K562 (cell line): ENCODE measurements around the gene MFSD6. TPM values are rescaled to one million over a fixed set of nuclear protein-coding genes. Genes with fewer than 3 reads are reported as not detected.
"Not testable (repeated sequence)": the region's sequence is repeated elsewhere in the genome, so short reads cannot be mapped to it uniquely, and the experiment has no call there.

Source experiments
- ATAC-seq: fragments of 200-7000 bp; cut with Tn5 transposase; 3 replicates; pipeline ENCODE4 v1.9.1; 2020; ENCODE audit warnings: moderate library complexity
- BruUV-seq: library from RNA; stranded (reverse); fragments of 400-500 nt; replicated peaks from 2 replicates; lab custom pipeline; 2021; lab: Mats Ljungman, UMichigan
- CTCF ChIA-PET: fragments of 300-600 bp; formaldehyde crosslinking; extraction: SDS; loops from one replicate; lab custom pipeline; 2021; ENCODE audit warnings: low intra/inter-chr PET ratio; lab: Yijun Ruan, JAX
- POLR2A ChIA-PET: fragments of 300-600, 350-650 bp; sonication (Branson Sonifier 250); formaldehyde crosslinking; extraction: SDS; loops from one replicate; lab custom pipeline; 2021; ENCODE audit warnings: antibody characterized with exemption, inconsistent platforms; lab: Yijun Ruan, JAX
- DNase-seq, 4 experiments: peaks; one replicate each; pipeline versions ENCODE4 v3.0.0 to v3.0.0-alpha.2; 2011 to 2018; ENCODE audit warnings: low spot score in 3 of 4, mixed read lengths in 3 of 4; ENCODE audit errors: extremely low read depth in 1 of 4
- FAIRE-seq: peaks from 2 replicates; lab custom pipeline; 2011; peaks lifted over from hg19 to GRCh38; lab: Jason Lieb, UNC
- H2AFZ ChIP-seq: 2 replicates; pipeline ENCODE4 v1.6.0; 2011; ENCODE audit warnings: low read depth, low read length, control low read depth, inconsistent platforms
- H3K27ac ChIP-seq: fragments of 200-600 bp; 3 replicates; pipeline ENCODE4 v1.8.0; 2011; ENCODE audit warnings: low read depth, mild to moderate bottlenecking, control low read depth, inconsistent platforms, low read length, moderate library complexity, mixed read lengths; ENCODE audit errors: extremely low read depth
- H3K27me3 ChIP-seq, 2 experiments: fragments of 300-600 bp in 1 of 2; 2 replicates in 1 of 2; 3 replicates in 1 of 2; pipeline versions ENCODE4 v1.6.0 to v1.8.0; 2011; ENCODE audit warnings: inconsistent platforms in 2 of 2, low read length in 2 of 2, mild to moderate bottlenecking in 1 of 2, mixed read lengths in 1 of 2, moderate library complexity in 1 of 2; ENCODE audit not compliant: control insufficient read depth in 2 of 2, insufficient read depth in 2 of 2
- H3K36me3 ChIP-seq: fragments of 300-600 bp; 3 replicates; pipeline ENCODE4 v1.8.0; 2011; ENCODE audit warnings: mild to moderate bottlenecking, low read length, inconsistent platforms; ENCODE audit not compliant: control insufficient read depth, insufficient read depth
- H3K4me1 ChIP-seq, 2 experiments: fragments of 200-600 bp in 1 of 2; replicated peaks in 1 of 2; 2 replicates in 1 of 2; 3 replicates in 1 of 2; pipeline versions ENCODE4 v1.5.1 to v1.8.0; 2011; ENCODE audit warnings: inconsistent platforms in 2 of 2, low read length in 2 of 2, mild to moderate bottlenecking in 1 of 2, mixed read lengths in 1 of 2, moderate library complexity in 1 of 2; ENCODE audit not compliant: control insufficient read depth in 2 of 2, insufficient read depth in 2 of 2
- H3K4me2 ChIP-seq: 2 replicates; pipeline ENCODE4 v1.6.1; 2011; ENCODE audit warnings: low read length, control low read depth, inconsistent platforms, mixed read lengths; ENCODE audit not compliant: insufficient read depth
- H3K4me3 ChIP-seq: fragments of 200-600 bp; sonication (generic), shearing (Covaris generic); 2 replicates; pipeline ENCODE4 v1.5.1; 2016; ENCODE audit warnings: control low read depth, inconsistent platforms
- H3K79me2 ChIP-seq: fragments of 200-600 bp; 3 replicates; pipeline ENCODE4 v1.8.0; 2011; ENCODE audit warnings: low read length, inconsistent platforms; ENCODE audit not compliant: control insufficient read depth, insufficient read depth
- H3K9ac ChIP-seq, 2 experiments: 2 replicates each; pipeline versions ENCODE4 v1.6.0 to v1.6.1; 2011; ENCODE audit warnings: low read depth in 2 of 2, low read length in 2 of 2, control low read depth in 1 of 2, inconsistent platforms in 1 of 2, mild to moderate bottlenecking in 1 of 2, mixed read lengths in 1 of 2; ENCODE audit not compliant: insufficient read depth in 1 of 2
- H3K9me1 ChIP-seq: one replicate; pipeline ENCODE4 v1.6.0; 2011; ENCODE audit warnings: inconsistent platforms, mild to moderate bottlenecking, low read length, moderate library complexity; ENCODE audit not compliant: control insufficient read depth, insufficient read depth
- H3K9me3 ChIP-seq: replicated peaks from 2 replicates; pipeline ENCODE4 v1.5.1; 2011; ENCODE audit warnings: low read depth, low read length, inconsistent platforms; ENCODE audit not compliant: control insufficient read depth, insufficient read depth
- H4K20me1 ChIP-seq: replicated peaks from 2 replicates; pipeline ENCODE4 v1.6.1; 2011; ENCODE audit warnings: low read length, inconsistent platforms, mixed read lengths; ENCODE audit not compliant: control insufficient read depth, insufficient read depth
- C11orf30 ChIP-seq: fragments of 450-650 bp; IDR thresholded peaks from 2 replicates; pipeline ENCODE4 v1.6.1; 2016; ENCODE audit warnings: low read depth, mild to moderate bottlenecking
- EP400 ChIP-seq: fragments of 450-650 bp; IDR thresholded peaks from 2 replicates; pipeline ENCODE4 v1.6.1; 2017; ENCODE audit warnings: antibody characterized with exemption, mild to moderate bottlenecking, moderate library complexity
- GABPB2 ChIP-seq: fragments of 250-450 bp; sonication (Bioruptor Pico); conservative IDR thresholded peaks from 2 replicates; pipeline ENCODE4 v1.5.1; 2021; ENCODE audit warnings: mild to moderate bottlenecking
- MAFF ChIP-seq: IDR thresholded peaks from 2 replicates; pipeline ENCODE4 v1.6.1; 2012; ENCODE audit warnings: low read length, improper control_type of control experiment
- MAFG ChIP-seq: fragments of 450-650 bp; conservative IDR thresholded peaks from 2 replicates; pipeline ENCODE4 v1.6.1; 2016; ENCODE audit warnings: missing genetic modification characterization, missing compliant biosample characterization
- MAFK ChIP-seq: IDR thresholded peaks from 2 replicates; pipeline ENCODE4 v1.6.1; 2011; ENCODE audit warnings: low read length, improper control_type of control experiment
- RBM39 ChIP-seq: fragments of 200-400 bp; formaldehyde crosslinking; optimal IDR thresholded peaks from 2 replicates; pipeline ENCODE3; 2018; ENCODE audit warnings: low read depth, low read length
- THRB ChIP-seq: fragments of 450-650 bp; formaldehyde crosslinking; conservative IDR thresholded peaks from 2 replicates; pipeline ENCODE4 v1.4.0; 2022; ENCODE audit warnings: mild to moderate bottlenecking, missing genetic modification characterization
- ZNF134 ChIP-seq: fragments of 250-450 bp; sonication (Bioruptor Pico); conservative IDR thresholded peaks from 2 replicates; pipeline ENCODE4 v1.4.0; 2020
- ZNF232 ChIP-seq: sonication (generic); formaldehyde crosslinking; IDR thresholded peaks from 2 replicates; pipeline ENCODE4 v1.8.0; 2022; ENCODE audit warnings: mild to moderate bottlenecking, missing genetic modification reagents
- ZNF316 ChIP-seq: fragments of 450-650 bp; IDR thresholded peaks from 2 replicates; pipeline ENCODE4 v1.6.1; 2016
- WGBS: fragments of 100-300 bp; shearing (Covaris generic); methylation state at CpG from one replicate; pipeline ENCODE4 v1.1.6; 2016; ENCODE audit warnings: low coverage, mixed read lengths; ENCODE audit not compliant: insufficient coverage; ENCODE audit errors: missing lambda C conversion rate; 5-methylcytosine and 5-hydroxymethylcytosine counted together
- in situ Hi-C: fragments of 300-500 bp; cut with MboI; formaldehyde crosslinking; loops from 4 replicates; pipeline ENCODE4 v1.15.0; 2018; ENCODE audit warnings: inconsistent platforms, mixed read lengths
- intact Hi-C: fragments of 100-400 bp; cut with micrococcal nuclease; formaldehyde crosslinking; loops from 2 replicates; pipeline ENCODE4 v1.14.2; 2022
- polyA plus RNA-seq, 8 experiments: library from polyadenylated mRNA; depleted of rRNA in 4 of 8; stranded (reverse) in 5 of 8; unstranded in 3 of 8; fragments of >200 nt; fragmentation: Nextera tagmentation in 2 of 8; fragmentation: Illumina TruSeq in 1 of 8; extraction: Ambion mirVana in 2 of 8; extraction: Trizol in 1 of 8; gene quantifications; 2 replicates each; pipeline versions ENCODE4 v1.2.1 to v1.2.3, GENCODE V29; 2011 to 2014; ENCODE audit warnings: inconsistent platforms in 1 of 8, missing spikeins in 1 of 8
- total RNA-seq, 7 experiments: library from RNA; depleted of rRNA in 6 of 7; stranded (reverse); fragments of >200 nt in 6 of 7; fragmentation: Illumina TruSeq in 2 of 7; extraction: Trizol in 2 of 7; gene quantifications; 2 replicates each; pipeline versions ENCODE4 v1.2.1 to v1.2.3, GENCODE V29; 2011 to 2021; ENCODE audit warnings: low replicate concordance in 1 of 7

The MFSD6 gene
- total and polyA plus RNA-seq, 9 of the 15 experiments (the other 6 are each of a cell fraction or from before 2014, with no cell fraction given) = 1.1 to 7.9 (median 4.4) TPM

GRCh38 chr2:190425883-190426658, 17.9 kb downstream of the MFSD6 start:
- Histone ChIP-seq H3K27ac (no peak overlapping the region), H3K36me3 (no peaks in the 10 kb centered on the region), H3K79me2 (no peaks in the 10 kb centered on the region), H3K9me1 (no peaks in the 10 kb centered on the region), H4K20me1 (no peaks in the 10 kb centered on the region), H3K9ac (no peak overlapping the region), H3K4me1 (no peaks in the 10 kb centered on the region; a peak in 1 of 5 replicates), H3K27me3 (no peaks in the 10 kb centered on the region), H2AFZ (no peak overlapping the region; the same call in 1 of the 2 replicates), H3K9me3 (no peaks in the 10 kb centered on the region), H3K4me2 (no peak overlapping the region), H3K4me3 (no peak overlapping the region)
- intact Hi-C loops = no loop called here
- DNase-seq (no peak), ATAC-seq (no peak), FAIRE-seq (no peak)
- no TSS peak for BruUV-seq
- no peak for TF ChIP-seq ZNF134
- peak; percentile 61; the same call in 1 of the 2 replicates for TF ChIP-seq MAFK
- TF ChIP-seq C11orf30 = peak; percentile 83
- peak; percentile 63; the same call in 1 of the 2 replicates for TF ChIP-seq MAFG (tag)
- TF ChIP-seq EP400 = 0 out of 2 replicates have a peak, but pooled peaks have one; percentile 5
- no peak for TF ChIP-seq ZNF232
- no peak for TF ChIP-seq THRB (CRISPR knock-in tag)
- peak; percentile 47; the same call in 1 of the 2 replicates for TF ChIP-seq MAFF
- peak; percentile 93 for TF ChIP-seq ZNF316
- TF ChIP-seq GABPB2 (CRISPR knock-in tag) = no peak
- TF ChIP-seq RBM39 = no peak
- in situ Hi-C loops = no loop called here
- POLR2A ChIA-PET = no interaction called here
- CTCF ChIA-PET = no interaction called here

GRCh38 chr2:190430866-190431265, 22.7 kb downstream of the MFSD6 start:
- H3K36me3 ChIP-seq, H3K4me3 ChIP-seq, FAIRE-seq, DNase-seq, H4K20me1 ChIP-seq, H3K9me3 ChIP-seq, H3K9me1 ChIP-seq, H3K79me2 ChIP-seq, POLR2A ChIA-PET, intact Hi-C loops, in situ Hi-C loops, H3K4me1 ChIP-seq, CTCF ChIA-PET, H2AFZ ChIP-seq, H3K4me2 ChIP-seq, H3K9ac ChIP-seq, H3K27ac ChIP-seq, BruUV-seq, H3K27me3 ChIP-seq, ATAC-seq: not testable (repeated sequence)
- WGBS = no CpG with 5 or more reads among the region's 26 CpGs
